HUES6 (cell line): ENCODE results near the gene CNTNAP2.
"Not testable (repeated sequence)": the region's sequence is repeated elsewhere in the genome, so short reads cannot be mapped to it uniquely, and the experiment has no call there.

ENCODE experiments used
- H3K27ac ChIP-seq: 2 replicates; pipeline ENCODE4 v1.7.0; 2013; ENCODE audit warnings: low read depth, mild to moderate bottlenecking, low read length, inconsistent platforms
- H3K27me3 ChIP-seq: 2 replicates; pipeline ENCODE4 v1.6.1; 2013; ENCODE audit warnings: low read length; ENCODE audit not compliant: control insufficient read depth, insufficient read depth
- H3K36me3 ChIP-seq: 2 replicates; pipeline ENCODE4 v1.6.1; 2013; ENCODE audit warnings: low read length; ENCODE audit not compliant: control insufficient read depth, insufficient read depth
- H3K4me1 ChIP-seq: 2 replicates; pipeline ENCODE4 v1.6.1; 2013; ENCODE audit warnings: low read length; ENCODE audit not compliant: control insufficient read depth, insufficient read depth
- H3K4me3 ChIP-seq: 2 replicates; pipeline ENCODE4 v1.5.1; 2013; ENCODE audit warnings: low read depth, low read length
- H3K9ac ChIP-seq: one replicate; pipeline ENCODE4 v1.6.1; 2013; ENCODE audit warnings: mild to moderate bottlenecking, low read length
- H3K9me3 ChIP-seq: 2 replicates; pipeline ENCODE4 v1.6.1; 2013; ENCODE audit warnings: low read depth, low read length; ENCODE audit not compliant: control insufficient read depth, insufficient read depth

CNTNAP2 gene

DNA sequence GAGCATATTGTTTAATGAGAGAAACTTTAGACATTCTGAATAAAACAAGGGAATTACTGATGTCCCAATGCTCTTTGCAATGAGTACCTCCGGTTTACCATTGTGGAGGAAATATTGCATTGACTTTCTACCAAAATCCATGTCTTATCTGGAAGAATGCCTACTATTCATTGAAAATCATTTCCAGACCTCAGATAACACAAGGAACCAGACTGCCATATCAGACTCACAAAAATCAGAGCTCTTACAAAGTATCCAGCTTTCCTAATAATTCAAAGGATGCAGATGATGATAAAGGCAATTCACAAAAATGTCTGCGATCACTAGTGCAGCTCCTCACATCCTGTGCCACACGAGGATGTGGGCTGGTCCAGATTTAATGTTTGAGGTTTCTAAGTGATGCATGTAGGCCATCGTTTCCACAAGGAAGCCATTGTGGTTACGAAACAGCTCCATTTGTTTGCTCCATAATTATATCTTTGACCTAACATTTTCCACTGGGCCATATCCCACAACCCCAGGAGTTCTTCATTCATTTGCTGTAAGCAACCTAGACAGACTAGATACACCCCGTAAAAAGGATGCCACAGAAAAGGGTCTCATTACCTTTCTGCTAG is 1642.8 kb downstream of the CNTNAP2 start:
- Histone ChIP-seq H3K4me3 (no peak overlapping the region), H3K9me3 (no peaks in the 10 kb centered on the region), H3K36me3 (no peaks in the 10 kb centered on the region), H3K27me3 (no peaks in the 10 kb centered on the region), H3K27ac (no peak overlapping the region), H3K4me1 (no peaks in the 10 kb centered on the region), H3K9ac (no peak overlapping the region)

DNA sequence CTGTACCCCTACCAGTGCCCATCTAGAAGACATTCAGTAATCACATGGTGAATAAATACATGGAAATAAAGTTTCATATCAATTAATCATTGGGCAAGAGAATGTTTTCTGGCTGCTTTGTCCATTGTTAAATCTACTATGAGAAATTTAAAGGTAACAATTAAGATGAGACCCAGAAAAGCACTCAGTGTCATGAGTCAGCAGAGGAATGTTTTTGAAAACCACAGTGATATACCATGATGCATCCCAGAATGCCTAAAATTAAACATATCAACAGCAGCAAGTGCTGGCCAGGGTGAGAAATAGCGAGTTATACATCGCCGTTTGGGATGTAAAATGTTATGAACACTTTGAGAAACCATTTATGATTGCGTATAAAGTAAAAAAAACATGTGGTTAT is 1648.7 kb downstream of the CNTNAP2 start:
- no peak overlapping the region for H3K4me3 ChIP-seq

DNA sequence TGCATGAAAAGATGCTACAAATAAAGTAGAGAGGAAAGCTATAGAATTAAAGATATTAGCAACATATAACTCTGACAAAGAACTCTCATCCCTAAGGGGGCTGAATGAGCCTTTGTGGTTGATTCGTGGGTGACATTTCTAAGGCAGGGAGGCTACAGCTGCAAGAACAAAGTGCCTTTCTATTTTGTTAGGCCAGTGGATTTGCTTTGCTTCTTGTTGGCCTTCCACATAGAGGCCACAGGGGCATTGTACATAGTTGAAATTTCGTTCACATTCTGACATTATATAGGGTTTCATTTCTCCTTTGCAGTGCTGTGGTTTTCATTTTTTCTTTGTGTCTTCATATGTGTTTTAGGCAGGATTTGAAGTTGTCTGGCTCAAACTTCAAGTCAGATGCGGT is 1654.7 kb downstream of the CNTNAP2 start:
- H3K4me3 ChIP-seq: no peak overlapping the region
- H3K27ac ChIP-seq: no peak overlapping the region
- H3K4me1 ChIP-seq: no peaks in the 10 kb centered on the region
- H3K9me3 ChIP-seq: no peaks in the 10 kb centered on the region
- H3K36me3 ChIP-seq: no peaks in the 10 kb centered on the region
- no peak overlapping the region for H3K9ac ChIP-seq
- no peaks in the 10 kb centered on the region for H3K27me3 ChIP-seq

More for the DNA sequence above, 1648.7 kb downstream of the CNTNAP2 start:
- Histone ChIP-seq H3K27me3 (no peaks in the 10 kb centered on the region), H3K9me3 (no peaks in the 10 kb centered on the region), H3K36me3 (no peaks in the 10 kb centered on the region), H3K4me1 (no peaks in the 10 kb centered on the region), H3K27ac (no peak overlapping the region), H3K9ac (no peak overlapping the region)

- Histone ChIP-seq H3K36me3 (no peaks in the 10 kb centered on the region), H3K4me3 (no peak overlapping the region), H3K27ac (no peak overlapping the region), H3K4me1 (no peaks in the 10 kb centered on the region), H3K9me3 (no peaks in the 10 kb centered on the region), H3K27me3 (no peaks in the 10 kb centered on the region), H3K9ac (no peak overlapping the region)
These were observed 1657.9 kb downstream of the CNTNAP2 start for GRCh38 chr7:147774461-147774860.

DNA sequence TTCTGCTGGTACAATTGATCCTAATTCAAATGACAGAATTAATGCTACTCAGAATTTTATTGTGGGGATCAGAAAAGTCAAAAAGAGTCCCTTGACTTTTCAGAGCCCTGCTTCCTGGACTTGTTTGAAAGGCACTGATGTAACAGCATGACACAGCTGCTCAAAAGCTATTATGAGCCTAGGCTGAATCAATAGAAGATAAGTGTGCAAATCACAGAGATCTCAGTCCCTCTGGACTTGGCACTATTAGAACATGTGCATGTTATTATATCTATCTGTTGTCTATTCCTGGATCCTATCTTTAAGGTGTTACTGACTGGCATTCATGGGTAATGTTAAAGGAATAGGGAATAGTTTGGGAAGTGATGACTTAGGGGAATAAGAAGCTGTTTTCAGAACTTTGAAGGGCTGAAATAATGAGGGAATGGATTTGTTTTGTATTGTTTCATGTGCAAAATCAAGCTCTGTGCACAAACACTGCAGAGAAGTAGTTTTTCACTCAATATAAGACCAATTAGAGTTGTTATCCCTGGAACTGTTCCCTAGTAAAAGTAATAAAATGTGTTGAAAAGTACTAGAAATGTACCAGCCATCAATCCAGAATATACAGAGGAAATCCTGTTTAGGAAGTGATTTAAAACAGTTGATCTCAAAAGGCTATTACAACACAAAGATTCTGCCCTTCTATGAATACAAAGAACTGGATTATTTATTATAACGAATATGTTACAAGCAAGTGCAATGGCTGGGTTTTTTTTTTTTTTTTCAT is 1659.1 kb downstream of the CNTNAP2 start:
- no peaks in the 10 kb centered on the region for H3K4me1 ChIP-seq
- H3K36me3 ChIP-seq: no peaks in the 10 kb centered on the region
- no peak overlapping the region for H3K4me3 ChIP-seq
- no peaks in the 10 kb centered on the region for H3K9me3 ChIP-seq
- H3K9ac ChIP-seq: no peak overlapping the region
- no peaks in the 10 kb centered on the region for H3K27me3 ChIP-seq
- no peak overlapping the region for H3K27ac ChIP-seq

- Histone ChIP-seq H3K4me1 (no peaks in the 10 kb centered on the region), H3K9me3 (no peaks in the 10 kb centered on the region), H3K9ac (no peak overlapping the region), H3K36me3 (no peaks in the 10 kb centered on the region), H3K4me3 (no peak overlapping the region), H3K27me3 (no peaks in the 10 kb centered on the region), H3K27ac (no peak overlapping the region)
These were observed 1660.7 kb downstream of the CNTNAP2 start for GRCh38 chr7:147777309-147777708.

DNA sequence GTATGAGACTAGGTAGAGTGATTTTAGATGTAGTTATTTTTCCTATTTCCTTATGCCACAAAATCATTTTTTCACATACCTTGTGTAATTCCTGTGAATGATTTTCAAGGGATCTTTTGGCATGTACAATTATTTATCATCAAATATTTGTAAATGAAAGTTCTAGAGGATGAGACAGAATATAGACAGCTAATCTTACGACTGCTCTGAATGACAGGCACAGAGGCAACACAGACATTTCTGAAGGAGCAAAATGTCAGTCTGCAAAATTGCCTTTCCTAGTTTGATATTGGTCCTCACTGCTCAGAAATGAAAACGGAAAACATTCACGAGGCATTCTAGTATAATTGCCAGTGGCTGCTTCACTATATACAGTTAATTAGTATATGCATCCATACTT is 1663.3 kb downstream of the CNTNAP2 start:
- Histone ChIP-seq H3K9me3 (no peaks in the 10 kb centered on the region), H3K36me3 (no peaks in the 10 kb centered on the region), H3K4me3 (no peak overlapping the region), H3K4me1 (no peaks in the 10 kb centered on the region), H3K27me3 (no peaks in the 10 kb centered on the region), H3K27ac (no peak overlapping the region), H3K9ac (no peak overlapping the region)

GRCh38 chr7:147796581-147796980 is 1680.0 kb downstream of the CNTNAP2 start:
- no peak overlapping the region for H3K4me3 ChIP-seq
- H3K9me3 ChIP-seq: no peaks in the 10 kb centered on the region
- H3K27me3 ChIP-seq: no peaks in the 10 kb centered on the region
- no peaks in the 10 kb centered on the region for H3K4me1 ChIP-seq
- H3K27ac ChIP-seq: no peak overlapping the region
- no peaks in the 10 kb centered on the region for H3K36me3 ChIP-seq
- no peak overlapping the region for H3K9ac ChIP-seq

GRCh38 chr7:147798001-147798400 is 1681.4 kb downstream of the CNTNAP2 start:
- H3K4me1 ChIP-seq: no peaks in the 10 kb centered on the region
- H3K9ac ChIP-seq: no peak overlapping the region
- H3K27me3 ChIP-seq: no peaks in the 10 kb centered on the region
- no peaks in the 10 kb centered on the region for H3K36me3 ChIP-seq
- no peak overlapping the region for H3K4me3 ChIP-seq
- H3K9me3 ChIP-seq: 0 out of 2 replicates have a peak, but pooled peaks cover 2% of the 10 kb centered on the region
- no peak overlapping the region for H3K27ac ChIP-seq

- not testable (repeated sequence) for H3K9ac ChIP-seq, H3K27ac ChIP-seq, H3K4me3 ChIP-seq, H3K4me1 ChIP-seq, H3K36me3 ChIP-seq, H3K27me3 ChIP-seq
- H3K9me3 ChIP-seq: peaks cover 15% of the 10 kb centered on the region; the same call in 1 of the 2 replicates
These were observed 1685.2 kb downstream of the CNTNAP2 start for GRCh38 chr7:147801762-147802161.

DNA sequence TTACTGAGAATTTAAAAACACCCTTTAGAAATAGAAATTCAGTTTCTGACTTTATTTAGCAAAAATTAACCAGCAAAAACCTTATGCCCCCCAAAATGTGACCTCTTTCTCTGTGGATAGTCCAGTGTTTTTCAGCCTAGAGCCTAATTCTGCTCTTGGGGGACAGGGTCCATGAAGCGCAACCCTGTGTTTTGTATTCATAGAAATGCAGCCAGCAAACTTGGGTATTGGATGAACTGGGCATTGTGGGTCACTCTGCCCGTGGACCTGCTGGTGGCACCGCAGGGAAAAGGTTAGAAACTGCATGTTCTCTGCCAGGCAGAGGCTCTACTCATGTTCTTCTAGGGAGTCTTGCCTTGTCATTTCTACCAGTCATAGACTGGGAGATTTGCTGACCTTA is 1686.5 kb downstream of the CNTNAP2 start:
- no peaks in the 10 kb centered on the region for H3K36me3 ChIP-seq
- no peak overlapping the region for H3K27ac ChIP-seq
- no peak overlapping the region for H3K4me3 ChIP-seq
- no peaks in the 10 kb centered on the region for H3K4me1 ChIP-seq
- peaks cover 15% of the 10 kb centered on the region; the same call in 1 of the 2 replicates for H3K9me3 ChIP-seq
- no peak overlapping the region for H3K9ac ChIP-seq
- H3K27me3 ChIP-seq: no peaks in the 10 kb centered on the region
